H1 (cell line): Measurements from ENCODE around the gene S100A4. TPM values are rescaled to one million over a fixed set of nuclear protein-coding genes. Genes with fewer than 3 reads are reported as not detected.

Experiments
- CTCF ChIA-PET: fragments of 300-600 bp; sonication (Branson Sonifier 250); formaldehyde crosslinking; loops from one replicate; lab custom pipeline; 2021; ENCODE audit not compliant: partially characterized antibody; lab: Charles Lee
- POLR2A ChIA-PET: fragments of 300-600 bp; sonication (Branson Sonifier 250); formaldehyde crosslinking; loops from one replicate; lab custom pipeline; 2021; ENCODE audit warnings: inconsistent platforms; ENCODE audit not compliant: partially characterized antibody; lab: Charles Lee
- DNase-seq, 2 experiments: peaks; one replicate each; pipeline versions ENCODE4 v3.0.0 to v3.0.0-alpha.2; 2010 to 2022; ENCODE audit warnings: low spot score in 2 of 2, low read depth in 1 of 2, mixed read lengths in 1 of 2
- FAIRE-seq: peaks from 2 replicates; lab custom pipeline; 2011; peaks lifted over from hg19 to GRCh38; lab: Jason Lieb, UNC
- H2AFZ ChIP-seq: 2 replicates; pipeline ENCODE4 v1.8.1; 2012; ENCODE audit warnings: low read length, inconsistent platforms
- H2AK5ac ChIP-seq: 2 replicates; pipeline ENCODE4 v1.6.1; 2013; ENCODE audit warnings: low read depth, low read length
- H2BK120ac ChIP-seq: replicated peaks from 2 replicates; pipeline ENCODE3; 2013; ENCODE audit warnings: low read depth, low read length, inconsistent platforms
- H2BK12ac ChIP-seq: 2 replicates; pipeline ENCODE4 v1.6.1; 2013; ENCODE audit warnings: low read depth, low read length
- H2BK15ac ChIP-seq: 2 replicates; pipeline ENCODE4 v1.6.1; 2013; ENCODE audit warnings: low read length
- H2BK20ac ChIP-seq: 2 replicates; pipeline ENCODE4 v1.6.1; 2013; ENCODE audit warnings: low read length
- H2BK5ac ChIP-seq: 2 replicates; pipeline ENCODE4 v1.6.1; 2013; ENCODE audit warnings: low read depth, low read length
- H3K14ac ChIP-seq: 2 replicates; pipeline ENCODE4 v1.6.1; 2013; ENCODE audit warnings: inconsistent platforms; ENCODE audit not compliant: insufficient read length
- H3K18ac ChIP-seq: 2 replicates; pipeline ENCODE4 v1.6.1; 2013; ENCODE audit warnings: low read length; ENCODE audit errors: extremely low read depth
- H3K23ac ChIP-seq: 2 replicates; pipeline ENCODE4 v1.6.1; 2013; ENCODE audit warnings: inconsistent platforms; ENCODE audit not compliant: insufficient read length
- H3K23me2 ChIP-seq: 2 replicates; pipeline ENCODE4 v1.6.1; 2013; ENCODE audit warnings: low read depth, low read length
- H3K27ac ChIP-seq: 2 replicates; pipeline ENCODE4 v1.6.1; 2011; ENCODE audit warnings: low read depth, low read length, inconsistent platforms
- H3K27me3 ChIP-seq, 4 experiments: replicated peaks in 1 of 4; 1 replicate in 1 of 4; 2 replicates in 3 of 4; pipeline versions ENCODE4 v1.6.1 to v1.8.1; 2011 to 2013; ENCODE audit warnings: low read length in 3 of 4, mild to moderate bottlenecking in 3 of 4, inconsistent platforms in 2 of 4, mixed read lengths in 2 of 4, moderate library complexity in 1 of 4; ENCODE audit not compliant: control insufficient read depth in 3 of 4, insufficient read depth in 3 of 4; ENCODE audit errors: extremely low read depth in 1 of 4
- H3K36me3 ChIP-seq, 4 experiments: 2 replicates each; pipeline versions ENCODE4 v1.6.1 to v1.8.1; 2011 to 2013; ENCODE audit warnings: mild to moderate bottlenecking in 4 of 4, low read length in 3 of 4, moderate library complexity in 2 of 4, control low read depth in 1 of 4, inconsistent platforms in 1 of 4; ENCODE audit not compliant: insufficient read depth in 4 of 4, control insufficient read depth in 2 of 4
- H3K4ac ChIP-seq: replicated peaks from 2 replicates; pipeline ENCODE3; 2013; ENCODE audit warnings: low read length, low read depth, mixed read lengths, inconsistent platforms; ENCODE audit not compliant: insufficient read length
- H3K4me1 ChIP-seq, 4 experiments: replicated peaks in 1 of 4; 1 replicate in 1 of 4; 2 replicates in 3 of 4; pipeline versions ENCODE4 v1.6.1 to v1.8.1; 2011 to 2013; ENCODE audit warnings: low read length in 3 of 4, inconsistent platforms in 2 of 4, mixed read lengths in 1 of 4; ENCODE audit not compliant: insufficient read depth in 4 of 4, control insufficient read depth in 3 of 4
- H3K4me2 ChIP-seq, 2 experiments: 2 replicates each; pipeline versions ENCODE4 v1.6.1 to v1.8.1; 2011 to 2013; ENCODE audit warnings: low read depth in 2 of 2, low read length in 2 of 2, control low read depth in 1 of 2, inconsistent platforms in 1 of 2, mild to moderate bottlenecking in 1 of 2; ENCODE audit not compliant: insufficient read depth in 1 of 2
- H3K4me3 ChIP-seq, 4 experiments: fragments of 200-600, 300-600 bp in 1 of 4; sonication (generic), shearing (Covaris generic), sonication (Bioruptor Twin) in 1 of 4; 2 replicates each; pipeline versions ENCODE4 v1.5.1 to v1.8.1; 2011 to 2016; ENCODE audit warnings: low read length in 4 of 4, low read depth in 3 of 4, control low read depth in 2 of 4, inconsistent platforms in 2 of 4, mild to moderate bottlenecking in 2 of 4, mixed read lengths in 1 of 4, moderate library complexity in 1 of 4; ENCODE audit not compliant: insufficient read depth in 2 of 4; ENCODE audit errors: extremely low read depth in 1 of 4
- H3K56ac ChIP-seq: replicated peaks from 2 replicates; pipeline ENCODE3; 2013; ENCODE audit warnings: low read depth, mild to moderate bottlenecking, mixed read lengths, low read length, inconsistent platforms; ENCODE audit not compliant: insufficient read length
- H3K79me1 ChIP-seq: 2 replicates; pipeline ENCODE4 v1.6.1; 2013; ENCODE audit warnings: low read depth, low read length, control low read depth
- H3K79me2 ChIP-seq, 2 experiments: 2 replicates each; pipeline versions ENCODE4 v1.6.1 to v1.8.1; 2012 to 2013; ENCODE audit warnings: low read length in 2 of 2, mild to moderate bottlenecking in 2 of 2, inconsistent platforms in 1 of 2; ENCODE audit not compliant: insufficient read depth in 2 of 2, control insufficient read depth in 1 of 2
- H3K9ac ChIP-seq, 4 experiments: replicated peaks in 1 of 4; 1 replicate in 1 of 4; 2 replicates in 3 of 4; pipeline versions ENCODE4 v1.6.1 to v1.8.1; 2011 to 2013; ENCODE audit warnings: low read depth in 3 of 4, low read length in 3 of 4, control low read depth in 2 of 4, mild to moderate bottlenecking in 2 of 4, moderate library complexity in 2 of 4, inconsistent platforms in 1 of 4; ENCODE audit errors: extremely low read depth in 1 of 4
- H3K9me3 ChIP-seq, 2 experiments: 2 replicates each; pipeline versions ENCODE4 v1.6.1 to v1.8.1; 2012 to 2013; ENCODE audit warnings: mild to moderate bottlenecking in 2 of 2, moderate library complexity in 2 of 2, control low read depth in 1 of 2, inconsistent platforms in 1 of 2, low read depth in 1 of 2, low read length in 1 of 2, mixed read lengths in 1 of 2; ENCODE audit not compliant: insufficient read depth in 2 of 2
- H4K20me1 ChIP-seq, 2 experiments: replicated peaks in 1 of 2; 2 replicates each; pipeline versions ENCODE3 to v1.8.1; 2011 to 2013; ENCODE audit warnings: inconsistent platforms in 2 of 2, low read length in 2 of 2, mild to moderate bottlenecking in 1 of 2; ENCODE audit not compliant: insufficient read depth in 2 of 2, control insufficient read depth in 1 of 2
- H4K5ac ChIP-seq: 2 replicates; pipeline ENCODE4 v1.6.1; 2013; ENCODE audit warnings: low read length, low read depth, mixed read lengths, inconsistent platforms; ENCODE audit not compliant: insufficient read length
- H4K8ac ChIP-seq: 2 replicates; pipeline ENCODE4 v1.8.0; 2013; ENCODE audit warnings: mild to moderate bottlenecking, moderate library complexity, low read length, inconsistent platforms; ENCODE audit not compliant: insufficient read depth; ENCODE audit errors: extremely low read depth
- H4K91ac ChIP-seq: replicated peaks from 2 replicates; pipeline ENCODE3; 2013; ENCODE audit warnings: low read length, mixed read lengths, inconsistent platforms; ENCODE audit not compliant: insufficient read length
- HDAC6 ChIP-seq: IDR thresholded peaks from one replicate; pipeline ENCODE4 v1.7.1; 2012; ENCODE audit warnings: low read depth, mild to moderate bottlenecking, inconsistent platforms, low read length, moderate library complexity
- WGBS, 2 experiments: shearing (Covaris generic) in 1 of 2; methylation state at CpG; one replicate each; pipeline versions ENCODE4 v1.1.6 to v1.1.7; 2013 to 2015; ENCODE audit warnings: low lambda C conversion rate in 2 of 2, mixed read lengths in 2 of 2, inconsistent platforms in 1 of 2, low coverage in 1 of 2, missing lambda C conversion rate in 1 of 2; ENCODE audit not compliant: insufficient replicate concordance in 2 of 2, insufficient coverage in 1 of 2, insufficient read length in 1 of 2; ENCODE audit errors: extremely low coverage in 1 of 2, missing lambda C conversion rate in 1 of 2; 5-methylcytosine and 5-hydroxymethylcytosine counted together
- polyA plus RNA-seq, 7 experiments: library from polyadenylated mRNA; depleted of rRNA in 3 of 7; stranded (reverse) in 5 of 7; unstranded in 2 of 7; fragments of >200 nt in 5 of 7; fragments of 200-250 nt in 2 of 7; gene quantifications; 1 replicate in 5 of 7; 2 replicates in 1 of 7; 4 replicates in 1 of 7; pipeline versions ENCODE4 v1.2.1 to v1.2.3, GENCODE V29; 2011 to 2013; ENCODE audit warnings: missing spikeins in 2 of 7, mixed read lengths in 2 of 7
- total RNA-seq: library from RNA; stranded (reverse); fragmentation: NEBNext Ultra II Directional; extraction: Animal tissue kit (Norgen Biotek cat#: 25700); gene quantifications from 2 replicates; pipeline ENCODE4 v1.2.1, GENCODE V29; 2021

Gene S100A4
- total and polyA plus RNA-seq, 2 of the 8 experiments (the other 6 are each of a cell fraction or from before 2014, with no cell fraction given): 36.3 to 85.4 TPM

DNA sequence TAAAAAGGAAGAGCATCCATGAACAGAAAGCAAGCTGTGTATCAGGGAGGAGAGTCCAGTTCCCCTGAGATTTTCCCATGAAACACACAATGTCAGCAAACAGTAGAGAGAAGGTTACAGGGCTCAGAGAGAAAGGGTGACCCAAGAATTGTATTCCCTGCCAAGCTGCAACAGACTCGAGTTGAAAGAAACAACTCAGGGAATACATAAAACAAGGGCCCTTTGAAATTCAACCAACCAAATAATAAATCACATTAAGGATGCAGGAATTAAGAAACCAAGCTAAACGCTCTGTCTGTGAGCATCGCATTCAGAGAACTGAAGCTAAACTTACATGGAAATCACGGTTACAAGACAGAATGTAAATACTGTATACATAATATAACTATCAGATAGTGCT lies 47.1 kb upstream of the S100A4 start:
- Histone ChIP-seq H2BK15ac (no peak overlapping the region), H3K23ac (no peak overlapping the region), H2BK120ac (no peak overlapping the region), H2BK12ac (no peak overlapping the region), H4K20me1 (no peaks in the 10 kb centered on the region), H3K4me3 (no peak overlapping the region), H2BK5ac (no peak overlapping the region), H4K5ac (no peak overlapping the region), H2BK20ac (no peak overlapping the region), H3K36me3 (no peaks in the 10 kb centered on the region), H3K4me1 (no peaks in the 10 kb centered on the region), H3K14ac (no peak overlapping the region), H2AFZ (peak overlapping the region; percentile 43; the same call in 1 of the 2 replicates), H4K8ac (no peak overlapping the region), H3K23me2 (no peaks in the 10 kb centered on the region), H3K4ac (no peak overlapping the region), H3K79me1 (no peaks in the 10 kb centered on the region), H4K91ac (no peak overlapping the region), H2AK5ac (no peak overlapping the region), H3K27me3 (no peaks in the 10 kb centered on the region), H3K9me3 (no peaks in the 10 kb centered on the region), H3K18ac (no peak overlapping the region), H3K4me2 (no peak overlapping the region), H3K9ac (no peak overlapping the region), H3K79me2 (no peaks in the 10 kb centered on the region), H3K56ac (no peak overlapping the region), H3K27ac (no peak overlapping the region)
- DNase-seq (no peak), FAIRE-seq (no peak)
- WGBS, 2 experiments: 84% methylated on average over 4 of the region's 4 CpGs; no CpG with 5 or more reads in 1 of the 2 experiments
- CTCF ChIA-PET: interaction anchor here (1.0 to 2.4 kb wide), 7 partner anchors 9 to 98 kb away, joined by 3 to 16 read pairs (median 5); partner anchors contain the start of genes S100A1 and S100A13
- POLR2A ChIA-PET: interaction anchor here (0.8 to 2.8 kb wide), 5 partner anchors 11 to 42 kb away, joined by 3 to 9 read pairs (median 5); partner anchors contain the start of genes S100A13 and S100A16
- TF ChIP-seq HDAC6: no peak
